Measurements from ENCODE around the gene CASK. TPM values are rescaled to one million over a fixed set of nuclear protein-coding genes. Genes with fewer than 3 reads are reported as not detected.

The CASK gene
- total and polyA plus RNA-seq, 2 donors (not counting 1 experiment from before 2014, with no cell fraction given) = 27.4 to 78.3 TPM

GRCh38 chrX:41862562-41863184 lies 60.7 kb downstream of the CASK start:
- Histone ChIP-seq H3K9me3 (ENCODE audit: control insufficient read depth, insufficient read depth, low read depth, low read length) (no peaks in the 10 kb centered on the region), H3K4me2 (ENCODE audit: extremely low read depth, insufficient read depth, low read length) (no peak overlapping the region), H3K27ac (ENCODE audit: insufficient read depth, low read length) (no peak overlapping the region), H3K27me3 (ENCODE audit: control insufficient read depth, insufficient read depth, low read length) (no peaks in the 10 kb centered on the region), H3K79me2 (ENCODE audit: control insufficient read depth, insufficient read depth, low read length) (no peaks in the 10 kb centered on the region), H3K9ac (ENCODE audit: insufficient read depth, low read length) (no peak overlapping the region), H2AFZ (ENCODE audit: low read length) (no peak overlapping the region), H3K36me3 (ENCODE audit: control insufficient read depth, insufficient read depth, low read length) (no peaks in the 10 kb centered on the region), H3K4me3 (replicated peaks in 1 of 4; ENCODE audit: control extremely low read depth in 1 of 4, insufficient read depth in 1 of 4, low read depth in 3 of 4, low read length in 4 of 4) (no peak overlapping the region), H4K20me1 (ENCODE audit: control insufficient read depth, extremely low read depth, insufficient read depth, low read length) (no peaks in the 10 kb centered on the region), H3K4me1 (ENCODE audit: control insufficient read depth, extremely low read depth, insufficient read depth, low read length) (no peaks in the 10 kb centered on the region)
- no peak for DNase-seq (ENCODE audit: low read depth in 2 of 2)
- TF ChIP-seq EZH2 (IDR thresholded peaks at IDR 0.05; ENCODE audit: low read length, missing control alignments) (no peak), CTCF (conservative IDR thresholded peaks at IDR 0.05 in 1 of 2, IDR thresholded peaks at IDR 0.05 in 1 of 2; ENCODE audit: low read depth in 1 of 2, low read length in 2 of 2) (no peak)

GRCh38 chrX:41858161-41858775 lies 65.1 kb downstream of the CASK start:
- no peak for DNase-seq (ENCODE audit: low read depth in 2 of 2)
- Histone ChIP-seq H3K36me3 (ENCODE audit: control insufficient read depth, insufficient read depth, low read length) (no peaks in the 10 kb centered on the region), H3K4me1 (ENCODE audit: control insufficient read depth, extremely low read depth, insufficient read depth, low read length) (no peaks in the 10 kb centered on the region), H4K20me1 (ENCODE audit: control insufficient read depth, extremely low read depth, insufficient read depth, low read length) (no peaks in the 10 kb centered on the region), H3K4me2 (ENCODE audit: extremely low read depth, insufficient read depth, low read length) (no peak overlapping the region), H3K27ac (ENCODE audit: insufficient read depth, low read length) (no peak overlapping the region), H3K79me2 (ENCODE audit: control insufficient read depth, insufficient read depth, low read length) (no peaks in the 10 kb centered on the region), H3K9ac (ENCODE audit: insufficient read depth, low read length) (no peak overlapping the region), H2AFZ (ENCODE audit: low read length) (no peak overlapping the region), H3K27me3 (ENCODE audit: control insufficient read depth, insufficient read depth, low read length) (no peaks in the 10 kb centered on the region), H3K9me3 (ENCODE audit: control insufficient read depth, insufficient read depth, low read depth, low read length) (no peaks in the 10 kb centered on the region), H3K4me3 (replicated peaks in 1 of 4; ENCODE audit: control extremely low read depth in 1 of 4, insufficient read depth in 1 of 4, low read depth in 3 of 4, low read length in 4 of 4) (no peak overlapping the region)
- TF ChIP-seq CTCF (conservative IDR thresholded peaks at IDR 0.05 in 1 of 2, IDR thresholded peaks at IDR 0.05 in 1 of 2; ENCODE audit: low read depth in 1 of 2, low read length in 2 of 2) (no peak), EZH2 (IDR thresholded peaks at IDR 0.05; ENCODE audit: low read length, missing control alignments) (no peak)

- Histone ChIP-seq H3K36me3 (ENCODE audit: control insufficient read depth, insufficient read depth, low read length) (no peaks in the 10 kb centered on the region), H2AFZ (ENCODE audit: low read length) (no peak overlapping the region), H3K4me2 (ENCODE audit: extremely low read depth, insufficient read depth, low read length) (no peak overlapping the region), H3K79me2 (ENCODE audit: control insufficient read depth, insufficient read depth, low read length) (no peaks in the 10 kb centered on the region), H4K20me1 (ENCODE audit: control insufficient read depth, extremely low read depth, insufficient read depth, low read length) (no peaks in the 10 kb centered on the region), H3K4me1 (ENCODE audit: control insufficient read depth, extremely low read depth, insufficient read depth, low read length) (no peaks in the 10 kb centered on the region), H3K4me3 (replicated peaks in 1 of 4; ENCODE audit: control extremely low read depth in 1 of 4, insufficient read depth in 1 of 4, low read depth in 3 of 4, low read length in 4 of 4) (no peak overlapping the region), H3K9me3 (ENCODE audit: control insufficient read depth, insufficient read depth, low read depth, low read length) (no peaks in the 10 kb centered on the region), H3K27ac (ENCODE audit: insufficient read depth, low read length) (no peak overlapping the region), H3K27me3 (ENCODE audit: control insufficient read depth, insufficient read depth, low read length) (no peaks in the 10 kb centered on the region), H3K9ac (ENCODE audit: insufficient read depth, low read length) (no peak overlapping the region)
- no peak for DNase-seq (ENCODE audit: low read depth in 2 of 2)
- TF ChIP-seq EZH2 (IDR thresholded peaks at IDR 0.05; ENCODE audit: low read length, missing control alignments) = no peak
- no peak for TF ChIP-seq CTCF (conservative IDR thresholded peaks at IDR 0.05 in 1 of 2, IDR thresholded peaks at IDR 0.05 in 1 of 2; ENCODE audit: low read depth in 1 of 2, low read length in 2 of 2)
Measured at GRCh38 chrX:41857670-41858069, 65.7 kb downstream of the CASK start.

All from fibroblast of lung (primary cell).